Transverse colon (tissue), 4 donors: ENCODE data around the gene KIN. TPM values are rescaled to one million over a fixed set of nuclear protein-coding genes. Genes with fewer than 3 reads are reported as not detected.

Source experiments
- DNase-seq: peaks from one replicate; pipeline ENCODE4 v3.0.0-alpha.2; 2019
- H3K27ac ChIP-seq, 4 donors: fragments of 200-600 bp; sonication (generic); 2 replicates each; pipeline ENCODE4 v1.5.1; 2016 to 2018; ENCODE audit warnings: inconsistent platforms in 4 of 4
- H3K27me3 ChIP-seq: fragments of 200-600 bp; sonication (generic); 2 replicates; pipeline ENCODE4 v1.5.1; 2017; ENCODE audit warnings: inconsistent platforms
- H3K36me3 ChIP-seq, 4 donors: fragments of 200-600 bp; sonication (generic); 2 replicates each; pipeline ENCODE4 v1.5.1; 2017 to 2019; ENCODE audit warnings: inconsistent platforms in 4 of 4
- H3K4me1 ChIP-seq, 4 donors: fragments of 200-600 bp; sonication (generic); 2 replicates each; pipeline ENCODE4 v1.5.1; 2017 to 2020; ENCODE audit warnings: inconsistent platforms in 4 of 4
- H3K4me3 ChIP-seq, 4 donors: fragments of 200-600 bp; sonication (generic); 1 replicate in 1 of 4; 2 replicates in 3 of 4; pipeline versions ENCODE4 v1.5.1 to v1.6.1; 2017 to 2019; ENCODE audit warnings: inconsistent platforms in 4 of 4
- H3K9me3 ChIP-seq, 2 donors: fragments of 200-600 bp; sonication (generic); 2 replicates each; pipeline ENCODE4 v1.5.1; 2017 to 2019; ENCODE audit warnings: inconsistent platforms in 2 of 2
- EP300 ChIP-seq: sonication (generic); formaldehyde crosslinking; IDR thresholded peaks from one replicate; pipeline ENCODE4 v1.6.1; 2017; ENCODE audit warnings: antibody characterized with exemption, low read depth
- POLR2A ChIP-seq: fragments of 450-650 bp; IDR thresholded peaks from one replicate; pipeline ENCODE4 v1.6.1; 2016; ENCODE audit warnings: antibody characterized with exemption, mild to moderate bottlenecking, moderate library complexity
- POLR2AphosphoS5 ChIP-seq, 3 donors: sonication (generic); formaldehyde crosslinking; IDR thresholded peaks; one replicate each; pipeline ENCODE4 v1.6.1; 2016; ENCODE audit warnings: antibody characterized with exemption in 3 of 3
- WGBS, 2 donors: methylation state at CpG; one replicate each; pipeline ENCODE4 v1.1.5; 2018; ENCODE audit warnings: low coverage in 1 of 2; 5-methylcytosine and 5-hydroxymethylcytosine counted together
- in situ Hi-C, 4 donors: fragments of 200-750 bp; cut with MboI; loops; one replicate each; pipeline versions ENCODE4 v1.15.0 to v1.15.1; 2017; ENCODE audit warnings: low sequenced_read_pairs in 3 of 4, low pct_ligation_motif_present in 1 of 4, low pct_unique_long_range_greater_than_20kb in 1 of 4
- intact Hi-C: fragments of 100-400 bp; cut with DNase I; formaldehyde crosslinking; loops from one replicate; pipeline ENCODE4 v1.15.1; 2023; ENCODE audit warnings: low total_unique reads
- total RNA-seq, 4 donors: library from RNA; depleted of rRNA; stranded (reverse); fragments of >200 nt; gene quantifications; one replicate each; pipeline ENCODE4 v1.1.0, GENCODE V29; 2016
- TF ChIP-seq, protein P1 (sequence below), 5 experiments: fragments of 200-600 bp in 3 of 5; fragments of 450-650 bp in 2 of 5; sonication (generic) in 3 of 5; IDR thresholded peaks; 1 replicate in 2 of 5; 2 replicates in 3 of 5; pipeline ENCODE4 v1.5.1; 2016 to 2017; ENCODE audit warnings: antibody characterized with exemption in 5 of 5, inconsistent platforms in 3 of 5, mild to moderate bottlenecking in 2 of 5, moderate library complexity in 1 of 5

Gene KIN
- total RNA-seq, 4 donors from 2014 or later: 1.8 to 10.8 (median 5.5) TPM

DNA sequence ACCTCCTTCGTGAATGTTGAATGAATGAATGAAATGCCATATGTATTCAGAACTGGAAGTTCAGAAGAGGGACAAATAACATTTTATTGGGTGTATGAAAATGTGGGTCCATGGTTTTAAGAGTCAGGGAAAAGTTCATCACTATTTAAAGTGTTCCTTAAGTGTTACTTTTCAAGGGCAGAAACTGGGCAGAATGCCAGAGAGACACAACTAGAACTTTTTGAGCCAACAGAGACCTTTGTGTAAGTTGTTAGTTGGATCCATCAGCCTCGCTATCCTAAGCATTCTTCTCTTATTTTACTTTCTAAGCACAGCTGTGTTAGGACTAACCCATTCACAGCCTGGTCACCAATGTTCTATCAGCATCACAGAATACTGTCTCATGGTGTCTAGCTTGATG lies 16.9 kb upstream of the KIN start:
- WGBS, 2 donors: 43 to 58% methylated on average over 1 to 2 of the region's 2 CpGs
- TF ChIP-seq, protein P1, sequence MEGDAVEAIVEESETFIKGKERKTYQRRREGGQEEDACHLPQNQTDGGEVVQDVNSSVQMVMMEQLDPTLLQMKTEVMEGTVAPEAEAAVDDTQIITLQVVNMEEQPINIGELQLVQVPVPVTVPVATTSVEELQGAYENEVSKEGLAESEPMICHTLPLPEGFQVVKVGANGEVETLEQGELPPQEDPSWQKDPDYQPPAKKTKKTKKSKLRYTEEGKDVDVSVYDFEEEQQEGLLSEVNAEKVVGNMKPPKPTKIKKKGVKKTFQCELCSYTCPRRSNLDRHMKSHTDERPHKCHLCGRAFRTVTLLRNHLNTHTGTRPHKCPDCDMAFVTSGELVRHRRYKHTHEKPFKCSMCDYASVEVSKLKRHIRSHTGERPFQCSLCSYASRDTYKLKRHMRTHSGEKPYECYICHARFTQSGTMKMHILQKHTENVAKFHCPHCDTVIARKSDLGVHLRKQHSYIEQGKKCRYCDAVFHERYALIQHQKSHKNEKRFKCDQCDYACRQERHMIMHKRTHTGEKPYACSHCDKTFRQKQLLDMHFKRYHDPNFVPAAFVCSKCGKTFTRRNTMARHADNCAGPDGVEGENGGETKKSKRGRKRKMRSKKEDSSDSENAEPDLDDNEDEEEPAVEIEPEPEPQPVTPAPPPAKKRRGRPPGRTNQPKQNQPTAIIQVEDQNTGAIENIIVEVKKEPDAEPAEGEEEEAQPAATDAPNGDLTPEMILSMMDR (IDR thresholded peaks at IDR 0.05): no peak
- TF ChIP-seq EP300 (no peak), POLR2AphosphoS5 (IDR thresholded peaks at IDR 0.05) (no peak), POLR2A (no peak)
- no peaks in the 10 kb centered on the region for H3K4me1 ChIP-seq
- no peak for DNase-seq
- no peaks in the 10 kb centered on the region for H3K9me3 ChIP-seq
- H3K4me3 ChIP-seq: no peak overlapping the region
- intact Hi-C loops (no loop called here), in situ Hi-C loops (no loop called here)
- no peaks in the 10 kb centered on the region for H3K27me3 ChIP-seq
- H3K36me3 ChIP-seq: peaks cover 0 to 76% (median 30%) of the 10 kb centered on the region in 4 donors
- no peak overlapping the region for H3K27ac ChIP-seq

DNA sequence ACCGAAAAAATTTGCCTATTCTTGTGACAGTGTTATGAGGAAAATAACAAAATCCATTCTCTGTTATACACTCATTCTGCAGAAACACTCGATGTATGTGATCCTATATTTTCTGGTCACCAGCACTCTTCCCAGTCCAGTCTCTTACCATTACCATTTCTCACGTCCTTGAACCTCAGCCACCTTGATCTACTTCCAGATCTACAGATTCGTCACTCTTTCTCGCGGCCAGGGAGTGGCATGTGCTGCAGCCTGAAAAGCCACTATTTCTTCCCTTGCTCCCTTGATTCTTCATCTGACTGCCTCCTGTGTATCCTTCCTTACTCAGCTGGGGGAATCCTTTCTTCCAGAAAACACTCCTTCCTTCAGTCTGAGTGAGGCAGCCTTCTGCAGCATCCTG lies 16.4 kb upstream of the KIN start:
- Histone ChIP-seq H3K4me1 (no peaks in the 10 kb centered on the region), H3K27me3 (no peaks in the 10 kb centered on the region), H3K4me3 (no peak overlapping the region), H3K9me3 (no peaks in the 10 kb centered on the region), H3K36me3 (peaks cover 0 to 81% (median 33%) of the 10 kb centered on the region in 4 donors), H3K27ac (no peak overlapping the region)
- intact Hi-C loops: no loop called here
- TF ChIP-seq EP300: no peak
- TF ChIP-seq, protein P1 (IDR thresholded peaks at IDR 0.05): no peak
- no peak for TF ChIP-seq POLR2AphosphoS5 (IDR thresholded peaks at IDR 0.05)
- no peak for TF ChIP-seq POLR2A
- no peak for DNase-seq
- in situ Hi-C loops: no loop called here
- WGBS, 2 donors: 88 to 90% methylated on average over 6 of the region's 6 CpGs

DNA sequence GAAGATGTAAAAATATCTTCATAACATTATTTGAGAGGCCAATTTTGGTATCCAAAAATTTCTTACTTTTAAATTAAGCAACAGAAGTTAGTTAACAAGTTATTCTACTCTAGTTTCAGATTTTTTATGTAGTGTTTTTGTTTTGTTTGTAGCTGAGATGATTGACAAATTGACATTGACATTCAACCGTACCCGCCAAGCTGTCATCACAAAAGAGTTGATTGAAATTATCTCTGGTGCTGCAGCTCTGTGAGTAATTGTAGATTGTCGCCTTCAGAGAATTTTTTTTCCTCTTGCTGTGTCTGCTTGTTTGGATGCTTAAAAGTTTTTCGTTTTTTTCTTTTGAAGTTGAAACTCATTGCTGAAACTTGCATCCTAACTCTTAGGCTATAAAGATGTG lies 14.8 kb upstream of the KIN start:
- WGBS, 2 donors: 89 to 95% methylated on average over 4 of the region's 4 CpGs

DNA sequence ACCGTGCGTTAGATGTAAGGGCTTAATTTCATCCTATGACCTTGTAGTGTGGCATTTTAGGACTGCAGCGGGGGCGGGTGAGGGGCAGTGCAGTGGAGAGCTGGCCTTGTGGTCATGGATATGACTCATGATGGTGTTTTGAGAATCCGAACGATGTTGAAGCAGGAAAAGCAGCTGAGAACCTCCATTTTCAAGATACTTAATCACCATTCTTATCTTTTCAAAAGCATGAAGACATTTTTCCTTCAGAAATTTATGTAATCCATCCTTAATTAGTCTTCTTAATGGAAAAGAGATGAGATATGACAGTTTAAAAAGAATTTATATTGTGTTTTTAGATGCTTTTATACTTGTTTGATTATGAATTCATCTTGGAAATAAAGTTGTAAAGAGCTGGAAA lies 9.8 kb upstream of the KIN start:
- 75 to 78% methylated on average over 5 to 6 of the region's 6 CpGs for WGBS, 2 donors
- Histone ChIP-seq H3K27ac (no peak overlapping the region), H3K4me1 (peaks cover 0 to 35% (median 18%) of the 10 kb centered on the region in 4 donors), H3K4me3 (no peak overlapping the region), H3K9me3 (no peaks in the 10 kb centered on the region), H3K36me3 (peaks cover 0 to 54% (median 29%) of the 10 kb centered on the region in 4 donors), H3K27me3 (no peaks in the 10 kb centered on the region)
- in situ Hi-C loops (no loop called here), intact Hi-C loops (no loop called here)
- no peak for DNase-seq
- TF ChIP-seq EP300: no peak
- TF ChIP-seq, protein P1 (IDR thresholded peaks at IDR 0.05): no peak
- no peak for TF ChIP-seq POLR2AphosphoS5 (IDR thresholded peaks at IDR 0.05)
- no peak for TF ChIP-seq POLR2A

More for the DNA sequence above, 14.8 kb upstream of the KIN start:
- intact Hi-C loops: no loop called here
- no peaks in the 10 kb centered on the region for H3K9me3 ChIP-seq
- no peak overlapping the region for H3K27ac ChIP-seq
- DNase-seq: no peak
- TF ChIP-seq, protein P1 (IDR thresholded peaks at IDR 0.05): no peak
- no peak for TF ChIP-seq POLR2A
- in situ Hi-C loops: no loop called here
- H3K4me1 ChIP-seq: no peaks in the 10 kb centered on the region
- H3K4me3 ChIP-seq: no peak overlapping the region
- no peaks in the 10 kb centered on the region for H3K27me3 ChIP-seq
- peaks cover 0 to 87% (median 39%) of the 10 kb centered on the region in 4 donors for H3K36me3 ChIP-seq
